Endothelial cell of umbilical vein (primary cell): ENCODE results near the gene IGF2R. TPM values are rescaled to one million over a fixed set of nuclear protein-coding genes. Genes with fewer than 3 reads are reported as not detected.

Experiments
- BruUV-seq: library from RNA; stranded (reverse); fragments of 400-500 nt; replicated peaks from 2 replicates; lab custom pipeline; 2021; lab: Mats Ljungman, UMichigan
- CTCF ChIA-PET: fragments of 300-600, 350-600 bp; sonication (Branson Sonifier 250); formaldehyde crosslinking; loops from one replicate; lab custom pipeline; 2021; ENCODE audit warnings: antibody characterized with exemption, inconsistent platforms; lab: Charles Lee
- POLR2A ChIA-PET: fragments of 300-600, 350-600 bp; sonication (Branson Sonifier 250); formaldehyde crosslinking; loops from one replicate; lab custom pipeline; 2021; ENCODE audit warnings: antibody characterized with exemption, inconsistent platforms; lab: Charles Lee
- DNase-seq: peaks from one replicate; pipeline ENCODE4 v3.0.0-alpha.2; 2011; ENCODE audit warnings: low read depth, low spot score
- FAIRE-seq: peaks from 2 replicates; lab custom pipeline; 2011; peaks lifted over from hg19 to GRCh38; lab: Jason Lieb, UNC
- H2AFZ ChIP-seq: 2 replicates; pipeline ENCODE4 v1.6.0; 2012; ENCODE audit warnings: low read depth, low read length, control low read depth, inconsistent platforms
- H3K27ac ChIP-seq: 2 replicates; pipeline ENCODE4 v1.5.1; 2011; ENCODE audit warnings: low read depth, mild to moderate bottlenecking, control low read depth, low read length, moderate library complexity; ENCODE audit not compliant: insufficient read depth
- H3K27me3 ChIP-seq, 2 experiments: 2 replicates each; pipeline versions ENCODE4 v1.6.0 to v1.6.1; 2011; ENCODE audit warnings: low read length in 2 of 2, mixed read lengths in 1 of 2; ENCODE audit not compliant: control insufficient read depth in 2 of 2, insufficient read depth in 2 of 2
- H3K36me3 ChIP-seq, 2 experiments: 2 replicates in 1 of 2; 3 replicates in 1 of 2; pipeline ENCODE4 v1.5.1; 2011; ENCODE audit warnings: low read length in 2 of 2, mild to moderate bottlenecking in 1 of 2, moderate library complexity in 1 of 2; ENCODE audit not compliant: control insufficient read depth in 2 of 2, insufficient read depth in 2 of 2; ENCODE audit errors: extremely low read depth in 1 of 2
- H3K4me1 ChIP-seq: 3 replicates; pipeline ENCODE4 v1.5.1; 2011; ENCODE audit warnings: mild to moderate bottlenecking, low read length; ENCODE audit not compliant: control insufficient read depth, insufficient read depth; ENCODE audit errors: extremely low read depth
- H3K4me2 ChIP-seq: 2 replicates; pipeline ENCODE4 v1.6.1; 2011; ENCODE audit warnings: low read length, control low read depth, mixed read lengths; ENCODE audit not compliant: insufficient read depth
- H3K4me3 ChIP-seq, 3 experiments: fragments of 200-600 bp in 1 of 3; sonication (generic), shearing (Covaris generic) in 1 of 3; replicated peaks in 1 of 3; 2 replicates each; pipeline ENCODE4 v1.5.1; 2011 to 2016; ENCODE audit warnings: control low read depth in 3 of 3, low read length in 3 of 3, mild to moderate bottlenecking in 2 of 3, inconsistent platforms in 1 of 3, low read depth in 1 of 3, moderate library complexity in 1 of 3; ENCODE audit not compliant: insufficient read depth in 1 of 3
- H3K79me2 ChIP-seq: 2 replicates; pipeline ENCODE4 v1.6.0; 2012; ENCODE audit warnings: low read length, inconsistent platforms; ENCODE audit not compliant: control insufficient read depth, insufficient read depth
- H3K9ac ChIP-seq: replicated peaks from 2 replicates; pipeline ENCODE3; 2011; ENCODE audit warnings: low read length, control low read depth; ENCODE audit not compliant: insufficient read depth; ENCODE audit errors: extremely low read depth
- H3K9me1 ChIP-seq: replicated peaks from 3 replicates; pipeline ENCODE4 v1.6.0; 2011; ENCODE audit warnings: mild to moderate bottlenecking, low read length; ENCODE audit not compliant: control insufficient read depth, insufficient read depth; ENCODE audit errors: extremely low read depth
- H3K9me3 ChIP-seq: replicated peaks from 2 replicates; pipeline ENCODE4 v1.5.1; 2012; ENCODE audit warnings: low read length, inconsistent platforms; ENCODE audit not compliant: control insufficient read depth, insufficient read depth
- H4K20me1 ChIP-seq: replicated peaks from 2 replicates; pipeline ENCODE3; 2011; ENCODE audit warnings: mild to moderate bottlenecking, low read length; ENCODE audit not compliant: control insufficient read depth, insufficient read depth; ENCODE audit errors: extremely low read depth
- POLR2AphosphoS5 ChIP-seq: IDR thresholded peaks from 2 replicates; pipeline ENCODE4 v1.6.1; 2012; ENCODE audit warnings: low read depth, mild to moderate bottlenecking, control low read depth, low read length, moderate library complexity; ENCODE audit not compliant: insufficient read depth
- dilution Hi-C: fragments of 300-500 bp; cut with MboI; formaldehyde crosslinking; loops from one replicate; pipeline ENCODE4 v1.15.0; 2019; ENCODE audit warnings: low sequenced_read_pairs; ENCODE audit not compliant: extremely low pct_ligation_motif_present
- intact Hi-C: fragments of 100-400 bp; cut with micrococcal nuclease; formaldehyde crosslinking; loops from one replicate; pipeline ENCODE4 v1.10.0; 2022
- polyA plus RNA-seq, 4 experiments: library from polyadenylated mRNA; depleted of rRNA in 3 of 4; stranded (reverse) in 3 of 4; unstranded in 1 of 4; fragments of >200 nt; gene quantifications; 2 replicates each; pipeline versions ENCODE4 v1.2.1 to v1.2.3, GENCODE V29; 2011 to 2012; ENCODE audit warnings: missing spikeins in 1 of 4
- total RNA-seq: library from RNA; stranded (reverse); gene quantifications from 2 replicates; pipeline ENCODE4 v1.2.3, GENCODE V29; 2021

Gene IGF2R
- total and polyA plus RNA-seq, 2 donors (not counting 3 experiments of a cell fraction or from before 2014, with no cell fraction given) = 16.3 to 60.2 TPM

DNA sequence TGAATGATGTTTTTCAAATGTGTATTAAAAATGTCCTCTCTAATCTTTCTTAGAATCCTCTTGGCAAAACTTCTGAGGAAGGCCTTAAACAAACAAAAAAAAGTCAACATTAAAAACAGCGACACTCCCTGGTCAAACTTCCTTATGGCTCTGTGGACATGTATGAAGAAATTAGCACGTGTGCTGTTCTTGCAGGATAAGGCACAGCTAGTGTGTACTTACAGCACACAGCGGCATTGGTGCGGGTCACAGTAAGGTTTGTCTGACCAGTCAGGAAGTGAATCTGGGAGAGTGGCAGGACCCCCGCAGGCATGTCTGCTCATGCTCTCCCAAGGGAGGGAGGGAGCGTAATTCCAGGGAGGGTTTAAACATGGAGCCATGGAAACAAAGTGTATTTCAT, 191.6 kb downstream of the IGF2R start:
- H4K20me1 ChIP-seq = no peaks in the 10 kb centered on the region
- FAIRE-seq (no peak), DNase-seq (no peak)
- BruUV-seq = no TSS peak
- H3K27ac ChIP-seq = no peak overlapping the region
- dilution Hi-C loops = no loop called here
- no peaks in the 10 kb centered on the region for H3K9me3 ChIP-seq
- no peaks in the 10 kb centered on the region for H3K27me3 ChIP-seq
- H3K9me1 ChIP-seq = no peaks in the 10 kb centered on the region
- H3K79me2 ChIP-seq = no peaks in the 10 kb centered on the region
- no peaks in the 10 kb centered on the region for H3K4me1 ChIP-seq
- no peak overlapping the region for H3K4me3 ChIP-seq
- H2AFZ ChIP-seq = no peak overlapping the region
- H3K36me3 ChIP-seq = no peaks in the 10 kb centered on the region
- TF ChIP-seq POLR2AphosphoS5 = no peak
- ChIA-PET POLR2A (no interaction called here), CTCF (no interaction called here)
- intact Hi-C loops = no loop called here
- H3K9ac ChIP-seq = no peak overlapping the region
- H3K4me2 ChIP-seq = no peak overlapping the region

Other genes starting within 250 kb of the IGF2R start
- gene WTAP, start 241.6 kb upstream of the IGF2R start, total RNA-seq = 75.6 and 81.6 TPM in 2 replicates
- 16.5 and 21.7 TPM in 2 replicates for gene WTAP, start 241.6 kb upstream of the IGF2R start, polyA plus RNA-seq
- 114 and 131 TPM in 2 replicates for gene ACAT2, start 207.0 kb upstream of the IGF2R start, total RNA-seq
- 32.3 and 44.6 TPM in 2 replicates for gene ACAT2, start 207.0 kb upstream of the IGF2R start, polyA plus RNA-seq
- 288 and 302 TPM in 2 replicates for gene TCP1, start 179.5 kb upstream of the IGF2R start, total RNA-seq
- gene TCP1, start 179.5 kb upstream of the IGF2R start, polyA plus RNA-seq = 112 and 168 TPM in 2 replicates
- 70.7 and 70.8 TPM in 2 replicates for gene MRPL18, start 178.6 kb upstream of the IGF2R start, total RNA-seq
- 40.5 and 55.4 TPM in 2 replicates for gene MRPL18, start 178.6 kb upstream of the IGF2R start, polyA plus RNA-seq
- not detected in 2 replicates for gene PNLDC1, start 168.8 kb upstream of the IGF2R start, total RNA-seq
- gene PNLDC1, start 168.8 kb upstream of the IGF2R start, polyA plus RNA-seq = not detected in 2 replicates
- gene MAS1, start 78.1 kb upstream of the IGF2R start, total RNA-seq = not detected in 2 replicates
- not detected in 2 replicates for gene MAS1, start 78.1 kb upstream of the IGF2R start, polyA plus RNA-seq
- not detected in 2 replicates for gene SLC22A1, start 152.7 kb downstream of the IGF2R start, total RNA-seq
- 0.04 TPM in 1 of 2 replicates, not detected in the other for gene SLC22A1, start 152.7 kb downstream of the IGF2R start, polyA plus RNA-seq